Breast epithelium (tissue), 3 donors: Measurements from ENCODE around the gene CRTAC1.

Experiments used
- CTCF ChIP-seq, 3 donors: fragments of 450-650 bp; IDR thresholded peaks; one replicate each; pipeline ENCODE4 v1.5.1; 2016 to 2017; ENCODE audit warnings: antibody characterized with exemption in 3 of 3, mild to moderate bottlenecking in 3 of 3, moderate library complexity in 3 of 3
- POLR2A ChIP-seq: fragments of 450-650 bp; IDR thresholded peaks from one replicate; pipeline ENCODE4 v1.6.1; 2016; ENCODE audit warnings: antibody characterized with exemption, mild to moderate bottlenecking, moderate library complexity

GRCh38 chr10:97873569-97873968 is 156.9 kb downstream of the CRTAC1 start:
- TF ChIP-seq CTCF (IDR thresholded peaks at IDR 0.05): no peak
- TF ChIP-seq POLR2A: no peak
